HG03066 (cell line): ENCODE measurements around the gene ZFPM1.

Experiments used
- ATAC-seq: cut with Tn5 transposase; IDR thresholded peaks from one replicate; pipeline ENCODE4 v1.9.1; 2021; ENCODE audit warnings: low read depth; ENCODE audit not compliant: unreplicated experiment

ZFPM1 gene

GRCh38 chr16:88524274-88524972 lies 71.3 kb downstream of the ZFPM1 start:
- no peak for ATAC-seq

DNA sequence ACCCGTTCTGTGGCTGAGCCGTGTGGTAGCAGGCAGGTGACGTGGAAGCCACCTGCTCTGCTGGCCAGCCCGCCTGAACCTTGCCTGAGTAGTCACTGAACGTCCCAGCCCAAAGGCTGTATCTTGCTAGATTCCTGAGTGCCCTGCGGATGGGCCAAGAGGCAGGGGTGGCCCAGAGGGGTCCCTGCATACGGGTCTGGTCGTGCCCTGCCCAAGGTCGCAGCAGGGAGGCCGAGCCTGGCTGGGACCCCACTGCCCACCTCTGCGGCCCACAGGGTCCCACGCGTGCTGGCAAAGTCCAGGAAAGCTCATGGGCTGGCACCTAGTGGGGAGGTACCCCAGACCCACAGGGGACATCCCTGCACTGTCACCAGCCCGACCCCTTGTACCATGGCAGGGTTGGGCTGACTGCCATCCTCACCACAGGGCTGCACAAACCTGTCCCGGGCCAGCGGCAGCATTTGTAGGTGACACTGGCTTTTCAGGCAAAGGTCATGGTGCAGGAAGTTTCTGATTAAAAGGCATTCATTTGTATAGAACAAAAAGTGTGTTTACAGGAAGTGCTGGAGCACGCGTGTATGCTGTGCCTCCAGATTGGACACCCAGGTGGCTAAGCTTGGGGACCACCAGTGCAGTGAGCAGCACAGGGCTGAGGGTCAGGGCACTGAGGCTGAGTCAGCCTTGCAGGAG lies 72.0 kb downstream of the ZFPM1 start:
- ATAC-seq: no peak

- ATAC-seq: no peak
Measured at GRCh38 chr16:88525663-88525990, 72.5 kb downstream of the ZFPM1 start.

- no peak for ATAC-seq
Measured at GRCh38 chr16:88526008-88526905, 73.2 kb downstream of the ZFPM1 start.

GRCh38 chr16:88526906-88527185 lies 73.8 kb downstream of the ZFPM1 start:
- ATAC-seq: no peak

GRCh38 chr16:88527186-88527936 lies 74.3 kb downstream of the ZFPM1 start:
- ATAC-seq: no peak

DNA sequence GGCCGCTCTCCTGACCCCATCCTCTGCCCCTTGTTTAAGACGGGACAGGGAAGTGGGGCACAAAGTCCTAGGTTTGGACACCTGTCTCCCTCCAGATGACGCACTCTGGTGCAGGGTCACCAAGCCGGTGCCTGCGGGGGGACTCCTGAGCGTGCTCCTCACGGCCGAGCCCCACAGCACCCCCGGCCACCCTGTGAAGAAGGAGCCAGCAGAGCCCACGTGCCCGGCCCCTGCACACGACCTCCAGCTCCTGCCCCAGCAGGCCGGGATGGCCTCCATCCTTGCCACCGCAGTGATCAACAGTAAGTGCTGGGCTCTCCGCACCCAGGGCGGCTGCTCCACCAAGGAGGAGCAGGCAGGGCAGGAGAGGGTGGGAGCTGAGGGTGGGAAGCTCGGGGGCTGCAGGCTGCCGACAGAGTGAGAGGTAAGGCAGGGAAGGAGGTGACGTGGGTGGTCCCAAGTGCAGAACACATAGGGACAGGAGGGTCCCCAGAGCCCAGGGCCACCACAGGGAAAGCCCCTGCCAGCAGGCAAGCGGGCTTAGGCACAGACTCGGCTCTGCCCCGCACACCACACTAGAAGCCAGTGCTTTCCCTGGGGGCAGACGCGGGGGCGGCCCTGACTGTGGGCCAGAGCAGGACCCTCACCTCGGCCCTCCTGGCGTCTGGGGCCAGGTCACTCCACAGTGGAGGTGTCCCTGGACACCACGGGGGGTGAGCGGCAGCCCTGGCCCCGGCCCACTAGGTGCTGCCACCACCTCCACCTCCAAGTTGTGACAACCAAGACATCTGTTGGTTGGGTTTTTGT lies 75.1 kb downstream of the ZFPM1 start:
- ATAC-seq: no peak

DNA sequence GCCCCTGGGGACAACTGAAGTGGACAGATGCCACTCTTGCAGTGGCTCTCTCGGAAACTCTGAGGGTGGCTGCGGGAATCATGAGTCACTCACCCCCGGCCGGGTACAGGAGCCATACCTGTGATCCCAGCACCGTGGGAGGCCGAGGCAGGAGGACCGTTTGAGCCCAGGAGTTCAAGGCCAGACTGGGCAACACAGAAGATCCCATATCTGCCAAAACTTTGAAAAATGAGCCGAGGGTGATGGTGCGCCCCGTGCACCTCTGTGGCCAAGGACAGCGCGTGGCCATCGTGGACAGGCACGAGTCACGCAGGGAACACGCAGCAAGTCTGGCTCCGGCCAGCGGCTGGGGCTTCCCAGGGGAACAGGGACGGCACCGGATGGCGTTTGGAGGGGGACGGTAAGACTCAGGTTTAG lies 75.8 kb downstream of the ZFPM1 start:
- ATAC-seq: no peak

- no peak for ATAC-seq
Measured at GRCh38 chr16:88529596-88529995, 76.5 kb downstream of the ZFPM1 start.

- ATAC-seq: no peak
Measured at GRCh38 chr16:88530051-88530857, 77.2 kb downstream of the ZFPM1 start.

GRCh38 chr16:88530858-88531203 lies 77.8 kb downstream of the ZFPM1 start:
- ATAC-seq: no peak

DNA sequence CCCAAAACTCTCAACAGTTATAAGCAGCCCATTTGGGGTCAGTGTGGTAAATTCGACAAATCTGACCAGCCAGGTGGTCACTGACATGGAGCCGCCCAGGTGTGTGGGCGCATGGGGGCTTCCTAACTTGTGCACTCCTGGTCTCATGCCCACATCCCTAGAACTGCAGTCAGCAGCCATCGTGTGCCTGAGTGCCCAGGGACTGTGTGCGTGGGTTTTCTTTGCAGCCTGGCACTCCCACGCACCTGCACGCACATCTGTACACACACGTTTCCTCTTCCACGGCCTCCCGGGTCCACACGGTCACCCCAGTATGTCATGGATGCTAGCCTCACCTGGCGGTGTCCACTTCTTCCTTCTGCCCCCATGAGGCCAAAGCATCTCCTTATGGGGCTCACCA lies 78.3 kb downstream of the ZFPM1 start:
- ATAC-seq: no peak

GRCh38 chr16:88531931-88532433 lies 78.9 kb downstream of the ZFPM1 start:
- no peak for ATAC-seq

DNA sequence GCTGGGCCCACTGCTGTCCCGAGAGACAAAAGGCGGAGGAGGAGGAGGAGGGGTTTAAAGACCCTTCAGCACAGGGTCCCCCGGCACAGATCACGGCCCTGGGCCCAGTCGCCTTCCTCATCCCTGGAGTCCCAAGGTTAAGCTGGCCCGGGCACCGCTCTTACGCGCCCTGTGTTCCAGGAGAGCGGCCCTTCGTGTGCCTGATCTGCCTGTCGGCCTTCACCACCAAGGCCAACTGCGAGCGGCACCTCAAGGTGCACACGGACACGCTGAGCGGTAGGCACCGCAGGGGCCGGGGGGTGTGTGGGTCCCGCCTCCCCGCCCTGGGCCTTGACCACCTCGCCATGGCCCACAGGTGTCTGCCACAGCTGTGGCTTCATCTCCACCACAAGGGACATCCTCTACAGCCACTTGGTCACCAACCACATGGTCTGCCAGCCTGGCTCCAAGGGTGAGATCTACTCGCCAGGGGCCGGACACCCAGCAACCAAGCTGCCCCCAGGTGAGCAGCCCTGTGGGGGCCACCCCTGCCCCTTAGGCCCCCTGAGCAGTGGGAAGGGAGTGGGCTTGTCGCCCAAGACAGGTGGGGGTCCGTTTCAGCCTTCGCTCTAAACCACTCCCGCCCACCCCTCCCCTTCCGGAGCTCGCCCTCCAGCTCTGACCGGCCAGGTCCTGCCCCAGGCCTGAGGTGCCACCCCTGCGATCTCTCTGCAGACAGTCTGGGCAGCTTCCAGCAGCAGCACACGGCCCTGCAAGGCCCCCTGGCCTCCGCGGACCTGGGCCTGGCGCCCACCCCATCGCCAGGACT lies 79.6 kb downstream of the ZFPM1 start:
- no peak for ATAC-seq

DNA sequence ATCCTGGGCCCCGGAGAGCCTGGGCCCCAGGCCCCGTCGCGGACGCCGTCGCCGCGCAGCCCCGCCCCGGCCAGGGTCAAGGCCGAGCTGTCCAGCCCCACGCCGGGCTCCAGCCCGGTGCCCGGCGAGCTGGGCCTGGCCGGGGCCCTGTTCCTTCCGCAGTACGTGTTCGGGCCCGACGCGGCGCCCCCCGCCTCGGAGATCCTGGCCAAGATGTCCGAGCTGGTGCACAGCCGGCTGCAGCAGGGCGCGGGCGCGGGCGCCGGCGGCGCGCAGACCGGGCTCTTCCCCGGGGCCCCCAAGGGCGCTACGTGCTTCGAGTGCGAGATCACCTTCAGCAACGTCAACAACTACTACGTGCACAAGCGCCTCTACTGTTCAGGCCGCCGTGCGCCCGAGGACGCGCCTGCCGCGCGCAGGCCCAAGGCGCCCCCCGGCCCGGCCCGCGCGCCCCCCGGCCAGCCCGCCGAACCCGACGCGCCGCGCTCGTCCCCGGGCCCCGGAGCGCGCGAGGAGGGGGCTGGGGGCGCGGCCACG lies 80.4 kb downstream of the ZFPM1 start:
- no peak for ATAC-seq

GRCh38 chr16:88533932-88534637 lies 81.0 kb downstream of the ZFPM1 start:
- ATAC-seq: peak; percentile 73

- no peak for ATAC-seq
Measured at GRCh38 chr16:88534638-88535190, 81.6 kb downstream of the ZFPM1 start.
